Tibial nerve (tissue), 4 donors: ENCODE data around the gene GTF3C6.

ENCODE experiments used
- EP300 ChIP-seq, 2 donors: sonication (generic); formaldehyde crosslinking; IDR thresholded peaks; one replicate each; pipeline ENCODE4 v1.6.1; 2017; ENCODE audit warnings: antibody characterized with exemption in 2 of 2, mild to moderate bottlenecking in 1 of 2
- POLR2A ChIP-seq, 2 donors: fragments of 450-650 bp; IDR thresholded peaks; one replicate each; pipeline ENCODE4 v1.6.1; 2017; ENCODE audit warnings: antibody characterized with exemption in 2 of 2, mild to moderate bottlenecking in 2 of 2, moderate library complexity in 2 of 2
- TF ChIP-seq, protein P1 (sequence below), 5 experiments: fragments of 200-600 bp in 3 of 5; fragments of 450-650 bp in 2 of 5; sonication (generic) in 3 of 5; IDR thresholded peaks; one replicate each; pipeline ENCODE4 v1.5.1; 2016 to 2019; ENCODE audit warnings: antibody characterized with exemption in 5 of 5, mild to moderate bottlenecking in 3 of 5, moderate library complexity in 2 of 5

DNA sequence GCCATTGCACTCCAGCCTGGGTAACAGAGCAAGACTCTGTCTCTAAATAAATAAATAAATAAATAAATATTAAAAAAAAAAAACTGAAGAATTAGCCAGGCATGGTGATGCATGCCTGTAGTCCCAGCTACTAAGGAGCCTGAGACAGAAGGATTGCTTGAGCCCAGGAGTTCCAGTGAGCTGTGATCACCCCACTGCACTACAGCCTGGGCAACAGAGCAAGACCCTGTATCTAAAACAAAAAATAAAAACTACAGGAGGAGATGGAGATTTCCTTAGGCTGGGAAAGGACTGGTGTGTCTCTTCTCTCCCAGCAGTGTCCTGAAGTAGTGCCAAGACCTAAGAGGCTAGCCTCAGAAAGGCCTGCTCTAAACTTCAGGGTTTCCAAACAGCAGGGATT, 8.1 kb upstream of the GTF3C6 start:
- TF ChIP-seq POLR2A (IDR thresholded peaks at IDR 0.05) = no peak
- TF ChIP-seq, protein P1, sequence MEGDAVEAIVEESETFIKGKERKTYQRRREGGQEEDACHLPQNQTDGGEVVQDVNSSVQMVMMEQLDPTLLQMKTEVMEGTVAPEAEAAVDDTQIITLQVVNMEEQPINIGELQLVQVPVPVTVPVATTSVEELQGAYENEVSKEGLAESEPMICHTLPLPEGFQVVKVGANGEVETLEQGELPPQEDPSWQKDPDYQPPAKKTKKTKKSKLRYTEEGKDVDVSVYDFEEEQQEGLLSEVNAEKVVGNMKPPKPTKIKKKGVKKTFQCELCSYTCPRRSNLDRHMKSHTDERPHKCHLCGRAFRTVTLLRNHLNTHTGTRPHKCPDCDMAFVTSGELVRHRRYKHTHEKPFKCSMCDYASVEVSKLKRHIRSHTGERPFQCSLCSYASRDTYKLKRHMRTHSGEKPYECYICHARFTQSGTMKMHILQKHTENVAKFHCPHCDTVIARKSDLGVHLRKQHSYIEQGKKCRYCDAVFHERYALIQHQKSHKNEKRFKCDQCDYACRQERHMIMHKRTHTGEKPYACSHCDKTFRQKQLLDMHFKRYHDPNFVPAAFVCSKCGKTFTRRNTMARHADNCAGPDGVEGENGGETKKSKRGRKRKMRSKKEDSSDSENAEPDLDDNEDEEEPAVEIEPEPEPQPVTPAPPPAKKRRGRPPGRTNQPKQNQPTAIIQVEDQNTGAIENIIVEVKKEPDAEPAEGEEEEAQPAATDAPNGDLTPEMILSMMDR (IDR thresholded peaks at IDR 0.05) = no peak
- TF ChIP-seq EP300 (IDR thresholded peaks at IDR 0.05) = no peak
